Activated T-helper 1 cell treated with anti-CD3 and anti-CD28 coated beads, Interleukin-2, amount 50 U/mL, for 16 hours (primary cell): ENCODE data around the gene PLXNA4.

Source experiments
- DNase-seq, 2 donors: peaks; one replicate each; pipeline ENCODE4 v3.0.0-alpha.2; 2020; ENCODE audit warnings: low read depth in 1 of 2, low spot score in 1 of 2

PLXNA4 gene

GRCh38 chr7:132564849-132565248 lies 11.4 kb downstream of the PLXNA4 start:
- no peak for DNase-seq

GRCh38 chr7:132564090-132564489 lies 12.2 kb downstream of the PLXNA4 start:
- no peak for DNase-seq

GRCh38 chr7:132562690-132563089 lies 13.6 kb downstream of the PLXNA4 start:
- no peak for DNase-seq

GRCh38 chr7:132561763-132562162 lies 14.5 kb downstream of the PLXNA4 start:
- DNase-seq: no peak

- no peak for DNase-seq
Observed at GRCh38 chr7:132560825-132561529, 15.3 kb downstream of the PLXNA4 start.

- no peak for DNase-seq
Observed at GRCh38 chr7:132560105-132560504, 16.2 kb downstream of the PLXNA4 start.

- no peak for DNase-seq
Observed at GRCh38 chr7:132558815-132559214, 17.5 kb downstream of the PLXNA4 start.

GRCh38 chr7:132557489-132558044 lies 18.7 kb downstream of the PLXNA4 start:
- DNase-seq: no peak

GRCh38 chr7:132554446-132554845 lies 21.8 kb downstream of the PLXNA4 start:
- DNase-seq: no peak

GRCh38 chr7:132553031-132553430 lies 23.2 kb downstream of the PLXNA4 start:
- DNase-seq: no peak

- no peak for DNase-seq
Observed at GRCh38 chr7:132551886-132552285, 24.4 kb downstream of the PLXNA4 start.

GRCh38 chr7:132551439-132551838 lies 24.8 kb downstream of the PLXNA4 start:
- DNase-seq: no peak

- DNase-seq: no peak
Observed at GRCh38 chr7:132548489-132549078, 27.7 kb downstream of the PLXNA4 start.

GRCh38 chr7:132547821-132548220 lies 28.4 kb downstream of the PLXNA4 start:
- DNase-seq: no peak

- DNase-seq: no peak
Observed at GRCh38 chr7:132546366-132547127, 29.7 kb downstream of the PLXNA4 start.

GRCh38 chr7:132545756-132546155 lies 30.5 kb downstream of the PLXNA4 start:
- DNase-seq: no peak

GRCh38 chr7:132544999-132545398 lies 31.3 kb downstream of the PLXNA4 start:
- no peak for DNase-seq

- no peak for DNase-seq
Observed at GRCh38 chr7:132544025-132544424, 32.2 kb downstream of the PLXNA4 start.

GRCh38 chr7:132542895-132543294 lies 33.4 kb downstream of the PLXNA4 start:
- no peak for DNase-seq

- DNase-seq: no peak
Observed at GRCh38 chr7:132541656-132542055, 34.6 kb downstream of the PLXNA4 start.

- DNase-seq: no peak
Observed at GRCh38 chr7:132537456-132538145, 38.7 kb downstream of the PLXNA4 start.
